Gastroesophageal sphincter (tissue), 3 donors: ENCODE results near the gene ENPP7.

Source experiments
- EP300 ChIP-seq: sonication (generic); formaldehyde crosslinking; IDR thresholded peaks from one replicate; pipeline ENCODE4 v1.6.1; 2017; ENCODE audit warnings: antibody characterized with exemption, mild to moderate bottlenecking
- POLR2AphosphoS5 ChIP-seq: sonication (generic); formaldehyde crosslinking; IDR thresholded peaks from one replicate; pipeline ENCODE4 v1.6.1; 2017; ENCODE audit warnings: antibody characterized with exemption
- TF ChIP-seq, protein P1 (sequence below), 4 experiments: fragments of 200-600 bp in 2 of 4; fragments of 450-650 bp in 2 of 4; sonication (generic) in 1 of 4; IDR thresholded peaks; one replicate each; pipeline ENCODE4 v1.5.1; 2017 to 2019; ENCODE audit warnings: antibody characterized with exemption in 4 of 4, mild to moderate bottlenecking in 2 of 4, moderate library complexity in 2 of 4

- TF ChIP-seq, protein P1, sequence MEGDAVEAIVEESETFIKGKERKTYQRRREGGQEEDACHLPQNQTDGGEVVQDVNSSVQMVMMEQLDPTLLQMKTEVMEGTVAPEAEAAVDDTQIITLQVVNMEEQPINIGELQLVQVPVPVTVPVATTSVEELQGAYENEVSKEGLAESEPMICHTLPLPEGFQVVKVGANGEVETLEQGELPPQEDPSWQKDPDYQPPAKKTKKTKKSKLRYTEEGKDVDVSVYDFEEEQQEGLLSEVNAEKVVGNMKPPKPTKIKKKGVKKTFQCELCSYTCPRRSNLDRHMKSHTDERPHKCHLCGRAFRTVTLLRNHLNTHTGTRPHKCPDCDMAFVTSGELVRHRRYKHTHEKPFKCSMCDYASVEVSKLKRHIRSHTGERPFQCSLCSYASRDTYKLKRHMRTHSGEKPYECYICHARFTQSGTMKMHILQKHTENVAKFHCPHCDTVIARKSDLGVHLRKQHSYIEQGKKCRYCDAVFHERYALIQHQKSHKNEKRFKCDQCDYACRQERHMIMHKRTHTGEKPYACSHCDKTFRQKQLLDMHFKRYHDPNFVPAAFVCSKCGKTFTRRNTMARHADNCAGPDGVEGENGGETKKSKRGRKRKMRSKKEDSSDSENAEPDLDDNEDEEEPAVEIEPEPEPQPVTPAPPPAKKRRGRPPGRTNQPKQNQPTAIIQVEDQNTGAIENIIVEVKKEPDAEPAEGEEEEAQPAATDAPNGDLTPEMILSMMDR (IDR thresholded peaks at IDR 0.05) = no peak
- no peak for TF ChIP-seq POLR2AphosphoS5
- TF ChIP-seq EP300 = no peak
These were observed 16.3 kb upstream of the ENPP7 start for GRCh38 chr17:79714176-79715097.
